GM13976 (cell line): ENCODE measurements around the gene GPSM1.

Experiments
- DNase-seq: peaks from one replicate; pipeline ENCODE4 v3.0.0; 2012; ENCODE audit warnings: low spot score
- in situ Hi-C: fragments of 300-500 bp; cut with MboI; formaldehyde crosslinking; loops from one replicate; pipeline ENCODE4 v1.12.0; 2022; ENCODE audit warnings: low sequenced_read_pairs, mixed read lengths, inconsistent platforms; ENCODE audit not compliant: unreplicated experiment
- TF ChIP-seq, protein P1 (sequence below): IDR thresholded peaks from 2 replicates; pipeline ENCODE4 v1.5.1; 2012; ENCODE audit warnings: borderline replicate concordance, mild to moderate bottlenecking; ENCODE audit not compliant: insufficient read depth; ENCODE audit errors: extremely low read depth, missing control alignments, control extremely low read depth

GPSM1 gene

DNA sequence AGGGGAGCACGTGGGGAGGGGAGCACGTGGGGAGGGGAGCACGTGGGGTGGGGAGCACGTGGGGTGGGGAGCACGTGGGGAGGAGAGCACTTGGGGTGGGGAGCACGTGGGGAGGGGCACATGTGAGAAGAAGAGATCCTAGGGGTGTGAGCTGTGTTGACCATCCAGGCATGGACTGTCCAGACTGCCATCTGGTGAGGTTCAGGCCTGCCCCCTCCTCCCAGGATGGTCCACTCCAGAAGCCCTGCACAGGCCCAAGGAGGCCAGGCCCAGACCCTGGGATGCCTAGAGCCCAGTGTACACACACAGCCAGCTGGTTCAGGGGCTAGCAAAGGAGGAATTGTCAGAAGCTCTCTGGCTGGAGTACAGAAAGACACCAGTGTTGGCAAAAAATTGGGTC, 70.3 kb downstream of the GPSM1 start:
- DNase-seq: no peak
- in situ Hi-C loops: no loop called here
- TF ChIP-seq, protein P1, sequence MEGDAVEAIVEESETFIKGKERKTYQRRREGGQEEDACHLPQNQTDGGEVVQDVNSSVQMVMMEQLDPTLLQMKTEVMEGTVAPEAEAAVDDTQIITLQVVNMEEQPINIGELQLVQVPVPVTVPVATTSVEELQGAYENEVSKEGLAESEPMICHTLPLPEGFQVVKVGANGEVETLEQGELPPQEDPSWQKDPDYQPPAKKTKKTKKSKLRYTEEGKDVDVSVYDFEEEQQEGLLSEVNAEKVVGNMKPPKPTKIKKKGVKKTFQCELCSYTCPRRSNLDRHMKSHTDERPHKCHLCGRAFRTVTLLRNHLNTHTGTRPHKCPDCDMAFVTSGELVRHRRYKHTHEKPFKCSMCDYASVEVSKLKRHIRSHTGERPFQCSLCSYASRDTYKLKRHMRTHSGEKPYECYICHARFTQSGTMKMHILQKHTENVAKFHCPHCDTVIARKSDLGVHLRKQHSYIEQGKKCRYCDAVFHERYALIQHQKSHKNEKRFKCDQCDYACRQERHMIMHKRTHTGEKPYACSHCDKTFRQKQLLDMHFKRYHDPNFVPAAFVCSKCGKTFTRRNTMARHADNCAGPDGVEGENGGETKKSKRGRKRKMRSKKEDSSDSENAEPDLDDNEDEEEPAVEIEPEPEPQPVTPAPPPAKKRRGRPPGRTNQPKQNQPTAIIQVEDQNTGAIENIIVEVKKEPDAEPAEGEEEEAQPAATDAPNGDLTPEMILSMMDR: no peak

DNA sequence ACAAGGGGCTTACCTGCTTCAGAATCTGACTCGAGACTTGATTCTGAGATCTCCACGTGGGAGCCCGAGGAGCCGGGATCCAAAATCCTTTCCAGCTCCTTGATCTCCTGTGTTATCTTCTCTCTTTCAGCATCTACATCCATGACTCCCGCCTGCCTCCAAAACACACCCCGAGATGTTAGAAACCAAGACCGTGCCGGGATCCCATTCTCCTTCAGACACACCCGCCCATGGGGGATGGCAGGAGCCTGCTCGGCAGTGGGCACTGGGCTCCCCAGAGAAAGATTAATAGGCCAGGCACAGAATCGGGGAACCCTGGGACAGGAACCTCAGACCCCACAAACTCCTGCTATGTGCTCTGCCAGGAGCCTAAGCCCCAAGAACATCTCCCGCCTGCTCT, 70.9 kb downstream of the GPSM1 start:
- in situ Hi-C loops: no loop called here
- no peak for DNase-seq
- TF ChIP-seq, protein P1: no peak

DNA sequence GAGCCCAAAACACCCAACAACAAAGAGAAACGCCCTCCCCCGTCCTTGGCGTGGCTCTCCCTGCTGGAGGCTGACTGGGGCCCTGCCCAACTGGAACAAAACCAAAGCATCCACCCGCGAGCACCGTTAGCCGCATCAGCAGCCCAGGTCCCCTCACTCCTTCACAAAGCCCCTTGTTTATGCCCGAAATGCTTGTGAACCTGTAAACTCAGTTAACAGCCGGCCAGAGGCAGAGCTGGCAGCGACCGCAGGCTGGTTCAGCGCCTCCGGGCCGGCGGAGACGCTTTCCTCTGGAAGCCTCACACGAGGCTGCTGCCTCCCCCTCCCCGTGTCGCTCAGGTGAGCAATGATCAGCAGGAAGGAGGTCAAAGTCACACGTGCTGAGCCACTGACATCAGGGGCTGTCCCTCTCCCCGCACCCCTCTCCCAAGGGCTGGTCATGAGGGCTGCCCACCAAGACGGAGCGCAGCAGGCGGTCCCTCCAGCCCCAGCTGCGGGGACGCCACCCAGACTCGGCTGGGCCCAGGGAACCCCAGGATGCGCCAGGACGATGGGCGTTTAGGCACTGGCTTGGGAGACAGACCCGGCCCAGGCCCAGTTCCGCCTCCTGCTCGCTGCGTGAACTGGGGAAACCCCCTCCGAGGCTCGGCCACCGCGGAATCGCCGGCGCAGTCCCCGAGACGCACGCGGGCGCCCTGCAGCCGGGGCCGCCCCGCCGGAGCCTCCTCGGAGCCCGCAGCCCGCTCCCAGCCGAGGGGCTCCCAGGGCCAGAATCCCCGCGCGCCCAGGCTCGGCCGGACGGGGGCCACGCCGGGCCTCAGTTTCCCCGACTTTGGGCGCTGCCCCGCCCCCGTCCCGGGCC, 72.1 kb downstream of the GPSM1 start:
- TF ChIP-seq, protein P1: no peak
- peak; percentile 71 for DNase-seq
- in situ Hi-C loops: no loop called here

DNA sequence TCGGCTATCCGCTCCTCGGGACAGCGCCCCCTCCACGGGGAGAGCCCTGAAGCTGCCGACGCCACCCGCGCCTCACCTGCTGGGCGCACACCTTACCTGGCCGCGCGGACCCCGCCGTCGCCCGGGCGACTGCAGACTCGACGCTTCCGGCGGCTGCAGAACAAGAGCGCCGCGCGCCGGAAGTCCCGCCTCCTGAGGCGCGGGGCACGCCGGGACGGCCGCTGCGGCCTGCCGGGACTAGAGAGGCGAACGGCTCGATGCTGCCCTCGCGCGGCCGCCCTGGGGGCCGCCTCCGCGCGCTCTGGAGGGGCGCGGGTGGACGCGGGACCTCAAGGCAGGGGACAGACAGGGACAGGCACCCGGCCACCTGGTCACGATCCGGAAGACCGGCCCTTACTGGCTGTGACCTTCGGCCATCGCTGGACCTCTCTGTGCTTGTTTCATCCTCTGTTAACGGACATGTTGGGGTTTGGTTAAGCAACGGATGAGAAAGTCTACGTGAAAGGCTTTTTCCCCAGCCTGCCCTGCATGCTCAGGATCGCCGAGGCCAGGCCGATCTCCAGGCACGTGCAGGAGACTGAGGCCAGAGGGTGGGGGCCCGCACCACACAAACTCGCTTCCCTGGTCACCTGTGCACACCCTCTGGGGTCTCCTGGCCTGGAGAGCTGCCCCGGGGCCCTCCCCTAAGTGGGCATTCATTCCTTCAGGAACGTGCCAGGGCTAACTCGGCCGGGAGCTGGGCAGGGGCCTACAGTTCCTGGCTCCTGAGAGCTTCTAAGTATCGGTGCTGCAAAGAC, 72.9 kb downstream of the GPSM1 start, which contains the start of gene SNAPC4:
SNAPC4 (minus strand) TSS at position 133 of the 797 bp plus-strand sequence. CDS start 1,742 bp downstream, outside the sequence.
- in situ Hi-C loops: no loop called here
- TF ChIP-seq, protein P1: peak; percentile 97
- peak; percentile 98 for DNase-seq

DNA sequence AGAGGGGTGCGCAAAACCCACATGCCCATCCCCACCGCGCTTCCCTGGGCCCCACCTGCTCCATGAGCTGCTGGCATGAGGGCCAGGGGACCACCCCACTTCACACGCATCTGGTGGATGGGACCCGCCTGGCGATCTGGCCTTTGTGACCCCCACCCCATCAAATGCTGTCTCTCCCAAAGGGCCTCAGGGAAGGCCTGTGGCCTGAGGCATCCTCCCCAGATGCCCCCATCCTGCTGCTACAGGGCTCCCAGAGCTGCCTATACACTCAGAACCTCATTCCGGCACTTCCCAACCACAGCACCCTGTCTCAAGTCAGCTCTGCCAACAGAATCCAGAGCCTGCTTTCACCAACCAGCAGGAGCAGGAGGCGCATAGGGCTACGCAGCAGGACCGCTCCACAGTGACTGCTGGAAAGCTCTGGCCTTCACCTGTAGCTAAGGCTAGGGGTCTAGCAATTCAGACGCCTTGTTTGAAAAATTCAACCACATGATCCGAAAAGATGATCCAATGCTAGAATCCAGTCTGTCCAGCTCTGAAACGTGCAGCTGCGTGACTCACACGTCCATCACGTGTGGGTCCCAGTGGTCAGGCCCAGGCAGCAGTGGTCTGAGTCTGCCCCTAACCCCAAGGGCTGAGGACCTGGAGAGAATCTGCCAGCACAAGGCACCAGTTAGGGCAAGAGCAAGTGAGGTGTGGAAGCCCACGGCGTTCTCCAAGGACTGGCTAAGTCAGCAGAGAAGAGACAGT, 74.0 kb downstream of the GPSM1 start:
- DNase-seq: no peak
- in situ Hi-C loops: no loop called here

GRCh38 chr9:136402067-136402466, 74.7 kb downstream of the GPSM1 start:
- in situ Hi-C loops: no loop called here
- TF ChIP-seq, protein P1: no peak
- no peak for DNase-seq

More for the DNA sequence above, 74.0 kb downstream of the GPSM1 start:
- TF ChIP-seq, protein P1: no peak
